DND-41 (cell line): ENCODE results near the gene TEKT3.

ENCODE experiments used
- EZH2 ChIP-seq: IDR thresholded peaks from 3 replicates; pipeline ENCODE4 v1.6.1; 2012; ENCODE audit warnings: borderline replicate concordance, low read depth, mild to moderate bottlenecking, moderate library complexity, low read length, inconsistent platforms; ENCODE audit not compliant: severe bottlenecking
- TF ChIP-seq, protein P1 (sequence below): IDR thresholded peaks from 2 replicates; pipeline ENCODE4 v1.5.1; 2012; ENCODE audit warnings: borderline replicate concordance, low read length, moderate library complexity, mild to moderate bottlenecking; ENCODE audit not compliant: poor library complexity, severe bottlenecking; ENCODE audit errors: extremely low read depth

DNA sequence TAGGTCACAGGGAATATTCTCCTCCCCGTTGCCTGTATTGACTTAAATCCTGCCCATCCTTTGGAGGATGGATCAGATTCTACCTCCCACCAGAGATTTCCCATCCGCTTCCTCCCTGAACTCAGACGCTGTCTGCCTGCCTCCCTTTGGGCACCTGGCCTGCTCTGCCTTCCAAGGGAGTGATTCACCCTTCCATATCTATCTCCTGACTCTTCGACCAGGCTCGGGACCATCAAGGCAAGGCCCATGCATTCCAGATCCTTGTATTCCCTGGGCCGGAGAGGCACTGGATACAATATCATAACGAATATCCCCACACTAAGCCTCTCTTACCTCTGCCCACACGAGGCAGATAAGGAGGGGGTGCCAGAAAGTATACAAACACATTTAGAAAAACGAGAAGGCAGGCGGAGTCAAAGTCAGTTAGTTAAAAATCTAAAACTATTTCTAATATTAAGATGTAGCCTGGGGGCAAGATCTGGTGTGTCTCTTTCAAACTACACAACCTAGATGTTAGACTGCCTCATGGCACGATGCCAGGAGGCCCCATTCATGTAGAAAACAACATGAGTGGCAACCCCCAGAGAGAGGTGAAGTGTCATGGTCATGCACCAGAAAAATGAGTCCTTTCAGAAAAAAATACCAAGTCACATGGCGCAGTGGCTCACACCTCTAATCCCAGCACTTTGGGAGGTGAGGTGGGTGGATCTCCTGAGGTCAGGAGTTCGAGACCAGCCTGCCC is 85.5 kb downstream of the TEKT3 start:
- TF ChIP-seq, protein P1, sequence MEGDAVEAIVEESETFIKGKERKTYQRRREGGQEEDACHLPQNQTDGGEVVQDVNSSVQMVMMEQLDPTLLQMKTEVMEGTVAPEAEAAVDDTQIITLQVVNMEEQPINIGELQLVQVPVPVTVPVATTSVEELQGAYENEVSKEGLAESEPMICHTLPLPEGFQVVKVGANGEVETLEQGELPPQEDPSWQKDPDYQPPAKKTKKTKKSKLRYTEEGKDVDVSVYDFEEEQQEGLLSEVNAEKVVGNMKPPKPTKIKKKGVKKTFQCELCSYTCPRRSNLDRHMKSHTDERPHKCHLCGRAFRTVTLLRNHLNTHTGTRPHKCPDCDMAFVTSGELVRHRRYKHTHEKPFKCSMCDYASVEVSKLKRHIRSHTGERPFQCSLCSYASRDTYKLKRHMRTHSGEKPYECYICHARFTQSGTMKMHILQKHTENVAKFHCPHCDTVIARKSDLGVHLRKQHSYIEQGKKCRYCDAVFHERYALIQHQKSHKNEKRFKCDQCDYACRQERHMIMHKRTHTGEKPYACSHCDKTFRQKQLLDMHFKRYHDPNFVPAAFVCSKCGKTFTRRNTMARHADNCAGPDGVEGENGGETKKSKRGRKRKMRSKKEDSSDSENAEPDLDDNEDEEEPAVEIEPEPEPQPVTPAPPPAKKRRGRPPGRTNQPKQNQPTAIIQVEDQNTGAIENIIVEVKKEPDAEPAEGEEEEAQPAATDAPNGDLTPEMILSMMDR = no peak
- TF ChIP-seq EZH2 = no peak
